ENCODE data around the gene TLE4.

DNA sequence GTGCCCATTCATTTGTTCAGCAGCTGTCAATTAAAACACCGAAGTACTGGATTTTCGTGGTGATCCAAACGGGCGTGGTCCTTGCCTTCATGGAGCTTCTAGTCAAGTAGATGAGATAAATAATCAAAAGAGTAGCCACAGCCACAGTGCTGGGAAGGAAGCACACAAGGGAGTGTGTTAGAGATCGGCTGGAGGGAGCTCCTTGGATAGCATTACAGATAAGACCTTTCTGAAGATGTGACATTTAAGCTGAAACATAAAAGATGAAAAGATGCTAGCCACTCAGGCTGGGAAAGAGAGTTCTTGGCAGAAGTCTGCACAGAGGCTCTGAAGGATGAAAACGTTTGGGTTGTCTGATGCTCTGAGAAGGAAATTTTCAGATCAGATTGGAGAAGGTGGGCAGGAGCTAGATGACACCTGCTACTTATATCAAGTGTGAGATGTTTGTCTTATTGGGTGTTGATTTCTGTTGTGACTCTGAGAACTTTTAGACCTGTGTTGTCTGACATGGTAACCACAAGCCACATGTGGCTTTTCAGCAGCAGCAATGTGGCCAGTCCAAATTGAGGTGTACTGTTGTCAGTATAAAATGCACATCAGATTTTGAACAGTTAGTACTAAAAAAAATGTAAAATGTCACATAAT lies 123.9 kb downstream of the TLE4 start:
- TF ChIP-seq EZH2 (optimal IDR thresholded peaks at IDR 0.05; ENCODE audit: low read depth, low read length) (no peak), EZH2phosphoT487 (IDR thresholded peaks at IDR 0.05; ENCODE audit: low read length) (no peak)
- TF ChIP-seq, protein P1, sequence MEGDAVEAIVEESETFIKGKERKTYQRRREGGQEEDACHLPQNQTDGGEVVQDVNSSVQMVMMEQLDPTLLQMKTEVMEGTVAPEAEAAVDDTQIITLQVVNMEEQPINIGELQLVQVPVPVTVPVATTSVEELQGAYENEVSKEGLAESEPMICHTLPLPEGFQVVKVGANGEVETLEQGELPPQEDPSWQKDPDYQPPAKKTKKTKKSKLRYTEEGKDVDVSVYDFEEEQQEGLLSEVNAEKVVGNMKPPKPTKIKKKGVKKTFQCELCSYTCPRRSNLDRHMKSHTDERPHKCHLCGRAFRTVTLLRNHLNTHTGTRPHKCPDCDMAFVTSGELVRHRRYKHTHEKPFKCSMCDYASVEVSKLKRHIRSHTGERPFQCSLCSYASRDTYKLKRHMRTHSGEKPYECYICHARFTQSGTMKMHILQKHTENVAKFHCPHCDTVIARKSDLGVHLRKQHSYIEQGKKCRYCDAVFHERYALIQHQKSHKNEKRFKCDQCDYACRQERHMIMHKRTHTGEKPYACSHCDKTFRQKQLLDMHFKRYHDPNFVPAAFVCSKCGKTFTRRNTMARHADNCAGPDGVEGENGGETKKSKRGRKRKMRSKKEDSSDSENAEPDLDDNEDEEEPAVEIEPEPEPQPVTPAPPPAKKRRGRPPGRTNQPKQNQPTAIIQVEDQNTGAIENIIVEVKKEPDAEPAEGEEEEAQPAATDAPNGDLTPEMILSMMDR (IDR thresholded peaks at IDR 0.05; ENCODE audit: low read length) = no peak
